ENCODE data around the gene FAM171A1.
"Not testable (repeated sequence)": the region's sequence is repeated elsewhere in the genome, so short reads cannot be mapped to it uniquely, and the experiment has no call there.

Gene FAM171A1

DNA sequence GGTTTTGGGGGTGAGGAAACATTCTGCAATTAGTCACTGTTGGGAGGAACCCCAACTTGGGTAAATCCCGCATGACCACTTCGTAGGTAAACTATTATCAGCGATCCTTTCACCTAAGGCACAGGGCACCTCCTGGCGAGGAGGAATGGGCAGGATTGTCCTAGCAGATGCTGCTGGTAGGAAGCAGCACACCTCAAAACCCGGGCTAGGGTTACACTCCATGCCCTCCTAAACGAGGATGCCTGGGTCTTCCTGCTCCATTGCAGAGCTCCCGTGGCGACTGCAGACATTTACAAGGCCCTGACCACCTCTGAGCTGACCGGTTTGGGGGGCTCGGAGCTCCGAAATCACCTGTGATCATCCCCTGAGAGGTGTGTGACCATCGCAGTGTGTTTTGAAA, 92.3 kb downstream of the FAM171A1 start:
- DNase-seq: no peak

DNA sequence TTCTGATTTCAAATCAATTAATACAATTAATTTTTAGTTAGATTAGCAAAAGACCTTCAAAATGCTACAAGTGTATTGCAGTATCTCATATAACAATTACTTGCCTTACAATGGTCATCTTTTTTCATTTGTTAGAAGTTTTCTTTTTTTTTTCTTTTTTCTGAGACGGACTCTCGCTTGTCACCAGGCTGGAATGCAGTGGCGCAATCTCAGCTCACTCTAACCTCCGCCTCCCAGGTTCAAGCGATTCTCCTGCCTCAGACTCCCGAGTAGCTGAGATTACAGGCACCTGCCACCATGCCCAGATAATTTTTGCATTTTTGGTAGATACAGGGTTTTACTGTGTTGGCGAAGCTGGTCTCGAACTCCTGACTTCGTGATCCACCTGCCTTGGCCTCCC, 95.0 kb downstream of the FAM171A1 start:
- not testable (repeated sequence) for DNase-seq

- not testable (repeated sequence) for DNase-seq
These were observed 101.3 kb downstream of the FAM171A1 start for GRCh38 chr10:15269838-15270237.

DNA sequence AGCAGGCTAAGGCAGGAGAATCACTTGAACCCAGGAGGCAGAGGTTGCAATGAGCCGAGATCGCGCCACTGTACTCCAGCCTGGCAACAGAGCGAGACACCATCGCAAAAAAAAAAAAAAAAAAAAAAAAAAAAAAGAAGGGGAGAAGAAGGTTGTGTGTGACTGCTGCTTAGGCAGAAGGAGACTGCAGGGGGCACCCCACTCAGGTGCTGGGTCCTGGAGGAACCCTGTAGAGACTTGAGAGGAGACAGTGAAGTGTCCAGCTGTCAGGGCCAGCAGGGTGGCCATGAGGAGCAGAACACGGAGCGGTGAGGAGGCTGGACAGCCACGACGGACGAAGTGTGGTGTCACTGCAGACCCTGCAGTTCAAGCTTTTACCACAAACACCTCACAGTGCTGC, 103.6 kb downstream of the FAM171A1 start:
- no peak for DNase-seq

- no peak for DNase-seq
These were observed 105.0 kb downstream of the FAM171A1 start for GRCh38 chr10:15266117-15266516.

GRCh38 chr10:15265558-15265957, 105.5 kb downstream of the FAM171A1 start:
- no peak for DNase-seq

GRCh38 chr10:15265056-15265455, 106.0 kb downstream of the FAM171A1 start:
- no peak for DNase-seq

DNA sequence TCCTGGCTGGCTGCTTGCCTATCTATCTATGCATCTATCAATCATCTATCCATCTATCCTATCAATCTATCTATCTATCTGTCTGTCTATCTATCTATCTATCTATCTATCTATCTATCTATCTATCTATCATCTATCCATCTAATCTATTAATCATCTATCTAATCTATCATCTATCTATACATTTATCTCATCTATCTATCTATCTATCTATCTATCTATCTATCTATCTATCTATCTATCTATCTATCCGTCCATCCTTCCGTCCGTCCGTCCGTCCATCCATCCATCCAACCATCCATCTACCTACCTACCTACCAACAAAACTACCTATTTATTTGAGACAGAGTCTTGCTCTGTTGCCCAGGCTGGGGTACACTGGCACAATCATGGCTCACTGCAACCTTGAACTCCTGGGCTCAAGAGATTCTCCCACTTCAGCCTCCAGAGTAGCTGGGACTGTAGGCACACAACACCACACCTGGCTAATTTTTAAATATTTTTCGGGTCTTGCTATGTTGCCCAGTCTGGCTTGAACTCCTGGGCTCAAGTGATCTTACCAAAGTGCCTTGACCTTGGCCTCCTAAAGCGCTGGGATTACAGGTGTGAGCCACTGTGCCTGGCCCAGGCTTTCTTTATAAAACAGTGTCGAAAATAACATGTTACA, 107.3 kb downstream of the FAM171A1 start:
- DNase-seq: no peak

DNA sequence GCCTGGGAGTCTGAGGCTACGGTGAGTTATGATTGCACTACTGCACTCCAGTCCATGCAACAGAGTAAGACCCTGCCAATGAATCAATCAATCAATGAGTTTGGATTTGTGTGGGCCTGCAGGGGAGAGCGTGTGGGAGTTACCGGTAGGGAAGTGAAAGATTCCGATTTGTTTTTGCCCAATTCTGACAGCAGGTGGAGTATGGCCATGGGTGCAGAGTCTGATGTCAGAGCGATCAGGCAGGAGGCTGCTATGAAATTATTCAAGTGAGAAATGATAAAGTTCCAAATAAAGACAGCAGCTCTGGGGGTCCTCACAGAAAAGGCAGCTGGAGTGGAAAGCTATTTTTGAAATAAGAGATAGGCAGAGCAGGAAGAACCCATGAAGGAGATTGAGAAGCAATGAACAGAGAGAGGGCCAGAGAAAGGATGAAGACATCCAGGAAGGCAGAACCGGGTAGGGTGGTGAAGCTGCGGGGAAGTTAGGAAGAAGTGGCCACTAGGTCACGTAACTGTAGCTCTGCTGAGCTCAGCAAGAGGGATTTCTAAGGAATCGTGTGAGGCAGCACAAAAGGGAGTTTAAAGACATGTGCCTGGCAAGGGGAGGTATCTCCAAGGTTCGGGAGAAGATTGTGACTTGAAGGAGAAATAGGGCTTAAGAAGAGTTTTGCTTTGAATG, 108.9 kb downstream of the FAM171A1 start:
- peak in 1 of 3 experiments; percentile 0 for DNase-seq

GRCh38 chr10:15259136-15259535, 112.0 kb downstream of the FAM171A1 start:
- no peak for DNase-seq

- DNase-seq: no peak
These were observed 112.8 kb downstream of the FAM171A1 start for GRCh38 chr10:15258255-15258654.

DNA sequence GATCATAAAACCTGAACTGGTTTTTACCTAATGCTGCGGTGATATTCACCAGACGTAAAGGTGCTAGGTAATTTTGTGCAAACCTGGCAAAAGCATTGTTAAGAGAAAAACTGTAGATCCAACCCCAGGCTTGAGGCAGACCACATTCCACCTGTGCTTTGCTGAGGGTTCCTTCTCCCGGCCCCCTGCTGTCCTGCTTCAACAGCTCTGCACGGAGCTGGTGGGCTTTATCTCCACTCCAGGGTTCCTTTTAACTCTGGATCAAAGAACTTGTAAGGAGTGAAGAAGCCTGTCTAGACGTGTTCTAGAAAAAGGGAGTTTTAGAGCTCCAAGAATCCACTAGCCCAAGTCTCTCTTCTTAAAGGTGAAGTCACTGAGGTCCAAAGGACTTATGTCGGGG, 115.1 kb downstream of the FAM171A1 start:
- DNase-seq: no peak

GRCh38 chr10:15254808-15255648, 116.1 kb downstream of the FAM171A1 start:
- DNase-seq: peak; percentile 38 to 85 (median 68)

DNA sequence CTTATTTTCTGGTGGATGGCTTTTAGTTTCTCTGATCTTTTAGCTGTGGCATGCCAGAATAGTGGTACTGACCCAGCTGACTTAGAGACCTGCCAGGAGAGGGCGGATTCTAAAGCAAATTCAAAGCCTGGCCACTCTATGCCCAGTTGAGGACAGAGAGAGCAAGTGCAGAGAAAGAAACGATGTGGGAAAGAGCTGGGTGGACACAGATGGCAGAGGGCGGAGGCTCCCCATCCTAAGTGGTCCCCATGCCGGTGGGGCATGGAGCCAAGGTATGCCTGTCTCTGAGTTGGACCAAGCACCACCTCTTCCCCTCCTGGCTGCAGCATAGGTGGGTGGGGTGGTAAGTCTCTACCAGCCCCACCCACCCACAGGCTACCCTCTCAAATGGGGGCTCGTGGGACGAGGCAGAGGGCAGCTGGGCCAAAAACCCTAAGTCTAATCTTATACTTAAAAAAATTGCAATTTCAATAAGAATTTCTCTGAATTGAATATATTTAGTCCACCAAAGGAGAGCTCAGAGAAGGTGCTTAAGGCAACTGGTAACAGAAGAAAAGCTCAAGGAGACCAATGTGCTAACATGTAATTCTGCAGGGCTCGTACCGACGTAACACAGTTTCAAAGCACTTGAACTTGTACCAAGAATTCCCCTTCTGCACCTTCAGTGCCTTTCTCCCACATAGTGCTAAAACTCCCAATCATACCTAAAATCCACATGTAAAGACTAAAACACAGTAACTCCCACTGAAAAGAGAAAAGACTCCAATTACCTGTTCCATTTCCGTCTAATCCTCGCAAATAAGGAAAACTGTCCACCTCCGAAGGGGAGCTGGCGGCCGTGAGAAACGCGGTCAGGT, 116.9 kb downstream of the FAM171A1 start:
- peak in 2 of 3 experiments; percentile 23 to 59 for DNase-seq

DNA sequence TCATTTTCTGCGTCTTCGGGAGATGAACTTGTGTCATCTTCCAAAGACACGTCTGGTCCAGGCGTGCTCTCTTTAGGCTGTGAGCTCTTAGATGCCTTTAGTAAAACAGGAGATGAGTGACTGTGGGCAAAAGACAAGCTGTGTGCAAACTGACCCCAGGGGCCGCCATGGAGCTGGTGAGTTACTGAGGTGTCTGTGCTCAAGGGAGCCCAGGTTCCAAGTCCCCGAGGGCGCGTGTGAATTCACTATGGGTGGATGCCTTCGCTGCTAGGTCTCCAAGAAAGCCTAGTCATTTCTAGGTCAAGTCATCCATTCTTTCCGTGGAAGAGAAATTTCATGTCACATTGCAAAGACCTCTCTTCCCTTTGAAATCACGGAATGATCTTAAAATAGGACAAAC, 118.7 kb downstream of the FAM171A1 start:
- DNase-seq: no peak

- no peak for DNase-seq
These were observed 119.2 kb downstream of the FAM171A1 start for GRCh38 chr10:15251791-15252380.

DNA sequence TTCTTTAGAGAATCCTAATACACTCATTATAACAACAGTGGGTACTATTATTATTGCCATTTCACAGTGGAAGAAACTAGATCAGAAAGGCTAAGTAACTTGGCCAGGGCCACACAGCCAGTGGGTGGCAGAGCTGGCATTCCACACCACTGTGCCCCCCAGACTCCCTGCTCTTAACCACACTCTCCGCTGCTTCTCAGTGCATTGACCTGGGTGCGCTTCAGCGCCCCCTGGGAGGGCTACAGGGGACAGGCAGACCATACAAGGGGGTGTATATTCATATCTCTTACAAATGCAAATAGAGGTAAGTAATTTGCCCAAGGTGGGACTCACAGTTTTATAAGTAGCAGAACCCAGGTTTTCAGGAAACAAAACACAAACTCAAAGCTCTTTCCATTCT, 125.6 kb downstream of the FAM171A1 start:
- no peak for DNase-seq

DNA sequence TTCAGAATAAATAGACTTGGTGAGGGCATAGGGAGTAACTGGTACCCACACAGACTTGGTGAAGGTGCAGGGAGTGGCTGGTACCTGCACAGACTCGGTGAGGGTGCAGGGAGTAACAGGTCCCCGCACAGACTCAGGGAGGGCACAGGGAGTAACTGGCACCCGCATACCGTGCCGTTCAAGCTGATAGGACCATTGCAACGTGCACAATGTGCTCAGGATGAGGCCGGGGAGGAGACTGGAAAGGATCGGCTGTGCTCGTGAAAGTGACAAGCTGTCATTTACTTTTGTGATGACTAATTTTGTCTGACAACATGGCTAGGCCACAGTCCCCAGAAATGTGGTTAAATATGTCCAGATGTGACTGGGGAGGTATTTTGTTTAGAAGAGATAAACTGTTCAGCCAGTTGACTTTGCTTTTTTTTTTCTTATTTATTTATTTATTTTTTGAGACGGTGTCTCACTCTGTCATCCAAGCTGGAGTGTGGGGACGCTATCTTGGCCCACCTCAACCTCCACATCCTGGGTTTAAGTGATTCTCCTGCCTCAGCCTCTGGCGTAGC, 126.4 kb downstream of the FAM171A1 start:
- no peak for DNase-seq

- DNase-seq: no peak
These were observed 128.7 kb downstream of the FAM171A1 start for GRCh38 chr10:15242261-15242840.

GRCh38 chr10:15241306-15241705, 129.8 kb downstream of the FAM171A1 start:
- DNase-seq: no peak

- peak in 2 of 3 experiments; percentile 49 to 62 for DNase-seq
These were observed 132.3 kb downstream of the FAM171A1 start for GRCh38 chr10:15238555-15239335.

Data from NCI-H1417 (cell line).